ENCODE data around the gene LIAS. TPM values are rescaled to one million over a fixed set of nuclear protein-coding genes. Genes with fewer than 3 reads are reported as not detected.
"Not testable (repeated sequence)": the region's sequence is repeated elsewhere in the genome, so short reads cannot be mapped to it uniquely, and the experiment has no call there.

Gene LIAS
- total RNA-seq (2014; rRNA removed; shearing (Covaris generic)) = 9.2 and 12.5 TPM in 2 replicates

- peak; percentile 97 for DNase-seq (ENCODE audit: low spot score)
Observed at GRCh38 chr4:39458505-39459300, at the start of gene LIAS, which contains the start of gene RPL9. LIAS (plus strand) TSS chr4:39459056; CDS start chr4:39459118, 62 bp downstream. RPL9 (minus strand) TSS chr4:39458922; CDS start chr4:39458439, 483 bp downstream.

GRCh38 chr4:39410415-39410814 is 48.4 kb upstream of the LIAS start:
- no peak for DNase-seq (ENCODE audit: low spot score)

GRCh38 chr4:39411561-39411960 is 47.3 kb upstream of the LIAS start:
- not testable (repeated sequence) for DNase-seq (ENCODE audit: low spot score)

- DNase-seq (ENCODE audit: low spot score) = no peak
Observed at GRCh38 chr4:39415678-39416283, 43.1 kb upstream of the LIAS start.

GRCh38 chr4:39422247-39422646 is 36.6 kb upstream of the LIAS start:
- no peak for DNase-seq (ENCODE audit: low spot score)

- DNase-seq (ENCODE audit: low spot score) = not testable (repeated sequence)
Observed at GRCh38 chr4:39425297-39425696, 33.6 kb upstream of the LIAS start.

GRCh38 chr4:39426728-39427127 is 32.1 kb upstream of the LIAS start:
- no peak for DNase-seq (ENCODE audit: low spot score)

- no peak for DNase-seq (ENCODE audit: low spot score)
Observed at GRCh38 chr4:39427520-39428114, 31.2 kb upstream of the LIAS start.

- no peak for DNase-seq (ENCODE audit: low spot score)
Observed at GRCh38 chr4:39429476-39430334, 29.2 kb upstream of the LIAS start.

GRCh38 chr4:39433878-39434492 is 24.9 kb upstream of the LIAS start:
- no peak for DNase-seq (ENCODE audit: low spot score)

- no peak for DNase-seq (ENCODE audit: low spot score)
Observed at GRCh38 chr4:39435659-39436563, 22.9 kb upstream of the LIAS start.

- DNase-seq (ENCODE audit: low spot score) = no peak
Observed at GRCh38 chr4:39441593-39441992, 17.3 kb upstream of the LIAS start.

GRCh38 chr4:39442998-39443397 is 15.9 kb upstream of the LIAS start:
- DNase-seq (ENCODE audit: low spot score) = no peak

- DNase-seq (ENCODE audit: low spot score) = no peak
Observed at GRCh38 chr4:39446483-39446841, 12.4 kb upstream of the LIAS start.

GRCh38 chr4:39446842-39447573 is 11.8 kb upstream of the LIAS start:
- DNase-seq (ENCODE audit: low spot score) = no peak

- no peak for DNase-seq (ENCODE audit: low spot score)
Observed at GRCh38 chr4:39450618-39451017, 8.2 kb upstream of the LIAS start.

GRCh38 chr4:39451423-39452023 is 7.3 kb upstream of the LIAS start:
- DNase-seq (ENCODE audit: low spot score) = no peak

GRCh38 chr4:39452153-39452859 is 6.5 kb upstream of the LIAS start:
- DNase-seq (ENCODE audit: low spot score) = no peak
